ENCODE results near the gene ZCCHC8.

ZCCHC8 gene

DNA sequence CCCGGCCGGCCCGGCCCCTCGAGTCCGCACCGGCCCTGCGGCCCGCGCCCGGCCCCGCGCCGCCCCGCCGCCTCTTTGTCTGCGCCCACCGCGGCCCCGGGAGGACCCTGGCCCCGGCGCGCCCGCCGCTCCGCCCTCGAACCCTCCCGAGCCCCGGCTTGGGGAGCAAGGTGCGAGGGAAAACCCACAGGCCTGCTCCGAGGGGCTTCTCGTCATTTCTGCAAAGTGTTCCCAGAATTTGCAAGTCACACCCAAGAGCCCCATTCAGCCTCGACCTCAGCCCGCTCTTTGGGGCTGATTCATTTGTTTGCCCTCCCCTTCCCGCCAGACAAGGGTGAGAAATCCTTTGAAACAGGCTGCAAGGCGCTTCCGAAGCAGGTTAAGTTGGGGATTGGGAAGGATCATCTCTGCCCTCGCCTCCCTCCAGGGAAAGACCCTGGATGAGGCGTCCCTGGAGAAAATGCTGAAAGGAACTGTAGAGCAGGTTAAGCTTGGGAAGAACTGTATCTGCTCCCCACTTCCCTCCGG, 77.9 kb downstream of the ZCCHC8 start:
- DNase-seq, result no peak

DNA sequence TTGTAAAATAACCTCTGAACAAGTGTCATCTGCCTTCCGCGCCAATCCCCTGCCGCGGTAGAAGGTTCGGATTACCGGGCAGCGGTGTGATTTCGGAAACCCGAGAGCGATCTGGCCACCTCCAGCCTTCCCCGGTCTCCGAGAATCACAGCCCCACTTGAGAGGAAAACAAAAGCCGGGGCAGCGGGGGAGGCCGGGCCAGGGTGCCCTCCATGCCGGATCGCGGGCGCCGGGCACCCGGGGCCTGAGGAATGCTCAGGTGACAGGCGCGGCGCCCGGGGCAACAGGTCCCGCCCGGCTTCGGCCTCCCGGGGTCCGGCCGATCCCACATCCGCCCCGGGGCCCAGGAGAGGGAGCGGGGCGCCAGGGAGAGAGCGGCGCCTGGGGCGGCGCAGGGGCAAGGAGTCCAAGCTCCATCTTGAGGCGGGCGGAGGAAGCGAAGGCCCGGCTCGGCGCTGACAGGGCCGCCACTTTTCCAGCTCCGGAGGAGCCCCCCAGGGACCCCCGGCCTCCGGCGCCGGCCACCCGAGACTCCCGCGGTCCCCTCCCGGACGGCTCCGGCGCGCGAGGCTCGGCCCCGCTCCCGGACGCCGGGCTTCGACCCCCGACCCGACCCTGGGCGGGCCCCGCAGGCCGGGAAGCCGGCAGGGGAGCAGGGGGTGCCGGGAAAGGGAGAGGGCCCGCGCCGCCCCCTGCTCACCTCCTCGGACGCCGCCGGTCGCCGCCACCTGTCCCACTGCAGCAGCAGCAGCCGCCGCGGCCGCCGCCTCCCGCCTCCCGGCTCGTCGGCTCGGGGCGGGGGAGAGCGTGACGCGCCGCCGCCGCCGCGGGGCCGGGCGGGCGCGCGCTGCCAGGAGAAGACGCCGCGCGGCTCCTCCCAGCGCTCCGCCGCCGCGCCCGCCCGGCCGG, 78.7 kb downstream of the ZCCHC8 start, which contains the start of gene CLIP1:
CLIP1 (minus strand) TSS at position 849 of the 909 bp plus-strand sequence. CDS start 42,217 bp downstream, outside the sequence.
- peak; percentile 52 for DNase-seq
